NOMO-1 (cell line): ENCODE results near the gene ELK3.

Experiments
- DNase-seq, 2 experiments: peaks; one replicate each; lab custom pipeline; 2025; ENCODE audit not compliant: unreplicated experiment in 2 of 2; lab: John Stamatoyannopoulos, UW

The ELK3 gene

GRCh38 chr12:96249196-96250118 lies 55.3 kb downstream of the ELK3 start:
- DNase-seq: no peak

GRCh38 chr12:96250119-96250685 lies 56.0 kb downstream of the ELK3 start:
- DNase-seq: no peak

- no peak for DNase-seq
Observed at GRCh38 chr12:96255077-96255476, 60.9 kb downstream of the ELK3 start.

GRCh38 chr12:96256672-96257361 lies 62.6 kb downstream of the ELK3 start:
- DNase-seq: no peak

GRCh38 chr12:96257550-96258103 lies 63.5 kb downstream of the ELK3 start:
- no peak for DNase-seq

- DNase-seq: no peak
Observed at GRCh38 chr12:96258104-96258961, 64.2 kb downstream of the ELK3 start.

GRCh38 chr12:96260231-96260630 lies 66.1 kb downstream of the ELK3 start:
- DNase-seq: no peak

GRCh38 chr12:96260644-96261043 lies 66.5 kb downstream of the ELK3 start:
- DNase-seq: no peak

- no peak for DNase-seq
Observed at GRCh38 chr12:96261557-96261956, 67.4 kb downstream of the ELK3 start.

- DNase-seq: no peak
Observed at GRCh38 chr12:96263449-96263902, 69.3 kb downstream of the ELK3 start.

- DNase-seq: no peak
Observed at GRCh38 chr12:96265400-96265799, 71.2 kb downstream of the ELK3 start.

GRCh38 chr12:96265836-96266235 lies 71.7 kb downstream of the ELK3 start:
- no peak for DNase-seq

- DNase-seq: no peak
Observed at GRCh38 chr12:96266238-96266637, 72.1 kb downstream of the ELK3 start.

GRCh38 chr12:96271469-96272199 lies 77.5 kb downstream of the ELK3 start:
- DNase-seq: no peak

- DNase-seq: no peak
Observed at GRCh38 chr12:96274331-96274730, 80.2 kb downstream of the ELK3 start.

- DNase-seq: no peak
Observed at GRCh38 chr12:96285158-96285557, 91.0 kb downstream of the ELK3 start.

- DNase-seq: no peak
Observed at GRCh38 chr12:96289067-96289466, 94.9 kb downstream of the ELK3 start.

GRCh38 chr12:96293093-96293492 lies 98.9 kb downstream of the ELK3 start:
- no peak for DNase-seq

- no peak for DNase-seq
Observed at GRCh38 chr12:96294831-96295230, 100.7 kb downstream of the ELK3 start.
